GM23338 (cell line): ENCODE measurements around the gene SEZ6. TPM values are rescaled to one million over a fixed set of nuclear protein-coding genes. Genes with fewer than 3 reads are reported as not detected.
A peak's percentile ranks its signal among the peaks of the same experiment; 100 is the strongest.

Experiments
- ATAC-seq: fragments of 200-7000 bp; cut with Tn5 transposase; 3 replicates; pipeline ENCODE4 v1.9.1; 2020
- DNase-seq: peaks from one replicate; pipeline ENCODE4 v3.0.0-alpha.2; 2015; ENCODE audit warnings: low spot score
- H2AFZ ChIP-seq: fragments of 200-600 bp; sonication (generic); 2 replicates; pipeline ENCODE4 v1.8.0; 2016; ENCODE audit warnings: antibody characterized with exemption, mild to moderate bottlenecking, moderate library complexity
- H3F3A ChIP-seq: fragments of 200-600 bp; sonication (generic); replicated peaks from 2 replicates; pipeline ENCODE4 v1.8.0; 2017; ENCODE audit warnings: antibody characterized with exemption, mixed run types, low read depth
- H3K27ac ChIP-seq: fragments of 200-600 bp; sonication (generic); 2 replicates; pipeline ENCODE4 v1.6.1; 2016; ENCODE audit warnings: low read depth
- H3K27me3 ChIP-seq: fragments of 200-600 bp; sonication (generic); 2 replicates; pipeline ENCODE4 v1.8.0; 2016; ENCODE audit warnings: mild to moderate bottlenecking, mixed run types, moderate library complexity; ENCODE audit not compliant: insufficient read depth
- H3K36me3 ChIP-seq: fragments of 200-600 bp; sonication (generic); 2 replicates; pipeline ENCODE4 v1.8.0; 2016; ENCODE audit warnings: mild to moderate bottlenecking; ENCODE audit not compliant: insufficient read depth
- H3K4me1 ChIP-seq: fragments of 200-600 bp; sonication (generic); 2 replicates; pipeline ENCODE4 v1.8.0; 2016; ENCODE audit warnings: mild to moderate bottlenecking, moderate library complexity; ENCODE audit not compliant: insufficient read depth
- H3K4me2 ChIP-seq: fragments of 200-600 bp; sonication (generic); 2 replicates; pipeline ENCODE4 v1.7.1; 2017; ENCODE audit warnings: mixed run types
- H3K4me3 ChIP-seq: fragments of 200-600 bp; sonication (generic); 2 replicates; pipeline ENCODE4 v1.6.1; 2016; ENCODE audit warnings: mixed run types
- H3K79me2 ChIP-seq: fragments of 200-600 bp; sonication (generic); replicated peaks from 2 replicates; pipeline ENCODE4 v1.8.0; 2017; ENCODE audit warnings: mild to moderate bottlenecking; ENCODE audit not compliant: insufficient read depth
- H3K9me2 ChIP-seq: fragments of 200-600 bp; sonication (generic); 2 replicates; pipeline ENCODE4 v1.8.0; 2017; ENCODE audit not compliant: insufficient read depth
- H4K20me1 ChIP-seq: fragments of 200-600 bp; sonication (generic); replicated peaks from 2 replicates; pipeline ENCODE4 v1.8.0; 2017; ENCODE audit warnings: mild to moderate bottlenecking; ENCODE audit not compliant: insufficient read depth
- H3K27ac Mint-ChIP-seq: 2 replicates; pipeline ENCODE4 v1.8.0; 2020; ENCODE audit warnings: inconsistent platforms, mild to moderate bottlenecking, moderate library complexity, mixed read lengths
- H3K27me3 Mint-ChIP-seq: 3 replicates; pipeline ENCODE4 v1.8.0; 2022; ENCODE audit warnings: low read depth, mild to moderate bottlenecking, moderate library complexity, mixed read lengths, inconsistent platforms; ENCODE audit not compliant: insufficient read depth, poor library complexity
- H3K36me3 Mint-ChIP-seq: 3 replicates; pipeline ENCODE4 v1.8.0; 2021; ENCODE audit warnings: low read depth, mild to moderate bottlenecking, inconsistent platforms, moderate library complexity, mixed read lengths
- H3K4me1 Mint-ChIP-seq: 3 replicates; pipeline ENCODE4 v1.8.0; 2020; ENCODE audit warnings: mild to moderate bottlenecking, inconsistent platforms, mixed read lengths
- H3K4me3 Mint-ChIP-seq: 3 replicates; pipeline ENCODE4 v1.8.0; 2021; ENCODE audit warnings: moderate library complexity, mild to moderate bottlenecking, inconsistent platforms, mixed read lengths
- H3K9me3 Mint-ChIP-seq: 3 replicates; pipeline ENCODE4 v1.8.0; 2020; ENCODE audit warnings: moderate library complexity, mild to moderate bottlenecking, inconsistent platforms, mixed read lengths
- EZH2 ChIP-seq: fragments of 200-600 bp; sonication (generic); IDR thresholded peaks from one replicate; pipeline ENCODE4 v1.8.0; 2017; ENCODE audit warnings: antibody characterized with exemption, mild to moderate bottlenecking, low read depth; ENCODE audit not compliant: unreplicated experiment
- JUNB ChIP-seq: IDR thresholded peaks from one replicate; pipeline ENCODE4 v1.6.1; 2016; ENCODE audit warnings: antibody characterized with exemption; ENCODE audit not compliant: unreplicated experiment
- NANOG ChIP-seq: IDR thresholded peaks from 2 replicates; pipeline ENCODE4 v1.6.1; 2016; ENCODE audit warnings: antibody characterized with exemption, borderline replicate concordance
- POLR2AphosphoS5 ChIP-seq: IDR thresholded peaks from 2 replicates; pipeline ENCODE4 v1.6.1; 2016; ENCODE audit warnings: antibody characterized with exemption, low read depth
- REST ChIP-seq: IDR thresholded peaks from one replicate; pipeline ENCODE4 v1.6.1; 2018; ENCODE audit warnings: antibody characterized with exemption; ENCODE audit not compliant: unreplicated experiment
- ZNF331 ChIP-seq: fragments of 250-450 bp; sonication (Bioruptor Pico); IDR thresholded peaks from 2 replicates; pipeline ENCODE4 v1.5.0; 2020; ENCODE audit warnings: low read depth, mild to moderate bottlenecking, moderate library complexity
- ZNF462 ChIP-seq: fragments of 250-450 bp; sonication (Bioruptor Pico); IDR thresholded peaks from 2 replicates; pipeline ENCODE4 v1.5.0; 2020; ENCODE audit warnings: mild to moderate bottlenecking, moderate library complexity
- polyA plus RNA-seq: library from polyadenylated mRNA; unstranded; fragments of >200 nt; fragmentation: Nextera tagmentation; extraction: Ambion mirVana; gene quantifications from 2 replicates; pipeline ENCODE4 v1.2.1, GENCODE V29; 2016
- total RNA-seq: library from RNA; depleted of rRNA; stranded (reverse); fragments of >200 nt; shearing (Covaris generic); gene quantifications from 2 replicates; pipeline ENCODE4 v1.2.3, GENCODE V29; 2014

SEZ6 gene
- total and polyA plus RNA-seq, 2 experiments from 2014 or later = 1.0 to 6.5 TPM

- H3K36me3 Mint-ChIP-seq = peaks cover 21% of the 10 kb centered on the region
- peaks cover 19% of the 10 kb centered on the region for H3K27me3 Mint-ChIP-seq
- no peak overlapping the region for H3K4me2 ChIP-seq
- DNase-seq (no peak), ATAC-seq (no peak)
- no peak overlapping the region for H2AFZ ChIP-seq
- H3K36me3 ChIP-seq = no peaks in the 10 kb centered on the region
- peaks cover 22% of the 10 kb centered on the region for H3K9me3 Mint-ChIP-seq
- peaks cover 57% of the 10 kb centered on the region for H3K4me1 ChIP-seq
- peaks cover 4% of the 10 kb centered on the region; the same call in 1 of the 2 replicates for H3K9me2 ChIP-seq
- no peak for TF ChIP-seq ZNF462 (CRISPR knock-in tag)
- TF ChIP-seq POLR2AphosphoS5 = no peak
- no peak for TF ChIP-seq NANOG
- no peak for TF ChIP-seq EZH2
- no peak overlapping the region for H3K4me3 Mint-ChIP-seq
- H3K27ac ChIP-seq = no peak overlapping the region
- H3F3A ChIP-seq = peaks cover 14% of the 10 kb centered on the region; the same call in 1 of the 2 replicates
- H3K4me1 Mint-ChIP-seq = peaks cover 29% of the 10 kb centered on the region
- H3K79me2 ChIP-seq = no peaks in the 10 kb centered on the region
- H3K27me3 ChIP-seq = no peaks in the 10 kb centered on the region
- H4K20me1 ChIP-seq = no peaks in the 10 kb centered on the region
- H3K4me3 ChIP-seq = no peak overlapping the region
- H3K27ac Mint-ChIP-seq = no peak overlapping the region
Measured at GRCh38 chr17:29034510-29034909, 28.7 kb upstream of the SEZ6 start.

- Histone ChIP-seq H4K20me1 (no peaks in the 10 kb centered on the region), H3K4me3 (0 out of 2 replicates have a peak overlapping the region, but pooled peaks have one; percentile 27), H3K4me1 (peaks cover 49% of the 10 kb centered on the region), H3K4me2 (peak overlapping the region; percentile 59), H2AFZ (no peak overlapping the region), H3K27me3 (no peaks in the 10 kb centered on the region), H3K9me2 (peaks cover 4% of the 10 kb centered on the region; the same call in 1 of the 2 replicates), H3K36me3 (no peaks in the 10 kb centered on the region), H3K79me2 (no peaks in the 10 kb centered on the region), H3K27ac (peak overlapping the region; percentile 93), H3F3A (0 out of 2 replicates have a peak, but pooled peaks cover 6% of the 10 kb centered on the region)
- peaks cover 22% of the 10 kb centered on the region for H3K9me3 Mint-ChIP-seq
- ATAC-seq (peak; percentile 64), DNase-seq (peak; percentile 81)
- peaks cover 22% of the 10 kb centered on the region for H3K27me3 Mint-ChIP-seq
- H3K4me1 Mint-ChIP-seq = peaks cover 35% of the 10 kb centered on the region
- H3K36me3 Mint-ChIP-seq = peaks cover 21% of the 10 kb centered on the region
- H3K4me3 Mint-ChIP-seq = peak overlapping the region; percentile 47; the same call in 2 of the 3 replicates
- H3K27ac Mint-ChIP-seq = no peak overlapping the region
- TF ChIP-seq NANOG (no peak), REST (no peak), JUNB (no peak), ZNF331 (CRISPR knock-in tag) (no peak), POLR2AphosphoS5 (no peak)
Measured at GRCh38 chr17:29032857-29033197, 27.0 kb upstream of the SEZ6 start.
